Gastroesophageal sphincter (tissue), 4 donors: ENCODE measurements around the gene C4B. TPM values are rescaled to one million over a fixed set of nuclear protein-coding genes. Genes with fewer than 3 reads are reported as not detected.
A peak's percentile ranks its signal among the peaks of the same experiment; 100 is the strongest.
"Not testable (repeated sequence)": the region's sequence is repeated elsewhere in the genome, so short reads cannot be mapped to it uniquely, and the experiment has no call there.

Experiments used
- ATAC-seq: fragments of 150-250 bp; one replicate; pipeline ENCODE4 v1.9.1; 2016; ENCODE audit warnings: mild to moderate bottlenecking, moderate library complexity
- H3K27ac ChIP-seq, 4 donors: fragments of 200-600 bp; sonication (generic) in 3 of 4; 1 replicate in 3 of 4; 2 replicates in 1 of 4; pipeline ENCODE4 v1.5.1; 2016 to 2019
- H3K27me3 ChIP-seq: fragments of 200-600 bp; sonication (generic); one replicate; pipeline ENCODE4 v1.5.1; 2019
- H3K36me3 ChIP-seq, 2 donors: fragments of 200-600 bp; sonication (generic); one replicate each; pipeline ENCODE4 v1.5.1; 2019; ENCODE audit warnings: control low read depth in 1 of 2
- H3K4me1 ChIP-seq, 3 donors: fragments of 200-600 bp; sonication (generic); 1 replicate in 2 of 3; 2 replicates in 1 of 3; pipeline ENCODE4 v1.5.1; 2016 to 2019; ENCODE audit warnings: control low read depth in 2 of 3
- H3K4me3 ChIP-seq, 2 donors: fragments of 200-600 bp; sonication (generic); one replicate each; pipeline ENCODE4 v1.5.1; 2019; ENCODE audit warnings: mild to moderate bottlenecking in 1 of 2, moderate library complexity in 1 of 2
- H3K9me3 ChIP-seq, 3 donors: fragments of 200-600 bp; sonication (generic); one replicate each; pipeline ENCODE4 v1.5.1; 2017 to 2019; ENCODE audit warnings: control low read depth in 2 of 3
- WGBS, 2 donors: methylation state at CpG; one replicate each; pipeline ENCODE4 v1.1.5; 2018; ENCODE audit warnings: low coverage in 1 of 2; 5-methylcytosine and 5-hydroxymethylcytosine counted together
- total RNA-seq, 4 donors: library from RNA; depleted of rRNA; stranded (reverse); fragments of >200 nt; gene quantifications; one replicate each; pipeline ENCODE4 v1.1.0, GENCODE V29; 2016

Gene C4B
- total RNA-seq, 4 donors from 2014 or later = 45.6 to 259 (median 82.1) TPM

DNA sequence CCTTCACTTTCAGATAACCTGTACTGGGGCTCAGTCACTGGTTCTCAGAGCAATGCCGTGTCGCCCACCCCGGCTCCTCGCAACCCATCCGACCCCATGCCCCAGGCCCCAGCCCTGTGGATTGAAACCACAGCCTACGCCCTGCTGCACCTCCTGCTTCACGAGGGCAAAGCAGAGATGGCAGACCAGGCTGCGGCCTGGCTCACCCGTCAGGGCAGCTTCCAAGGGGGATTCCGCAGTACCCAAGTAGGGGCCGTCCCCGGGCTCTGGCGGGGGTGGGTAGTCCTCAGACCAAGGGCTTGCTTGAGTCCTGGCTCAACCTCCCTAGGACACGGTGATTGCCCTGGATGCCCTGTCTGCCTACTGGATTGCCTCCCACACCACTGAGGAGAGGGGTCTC is 15.0 kb downstream of the C4B start:
- not testable (repeated sequence) for H3K27me3 ChIP-seq, H3K36me3 ChIP-seq, H3K4me3 ChIP-seq, H3K27ac ChIP-seq, ATAC-seq, H3K9me3 ChIP-seq, H3K4me1 ChIP-seq
- WGBS, 2 donors = no CpG with 5 or more reads among the region's 14 CpGs

DNA sequence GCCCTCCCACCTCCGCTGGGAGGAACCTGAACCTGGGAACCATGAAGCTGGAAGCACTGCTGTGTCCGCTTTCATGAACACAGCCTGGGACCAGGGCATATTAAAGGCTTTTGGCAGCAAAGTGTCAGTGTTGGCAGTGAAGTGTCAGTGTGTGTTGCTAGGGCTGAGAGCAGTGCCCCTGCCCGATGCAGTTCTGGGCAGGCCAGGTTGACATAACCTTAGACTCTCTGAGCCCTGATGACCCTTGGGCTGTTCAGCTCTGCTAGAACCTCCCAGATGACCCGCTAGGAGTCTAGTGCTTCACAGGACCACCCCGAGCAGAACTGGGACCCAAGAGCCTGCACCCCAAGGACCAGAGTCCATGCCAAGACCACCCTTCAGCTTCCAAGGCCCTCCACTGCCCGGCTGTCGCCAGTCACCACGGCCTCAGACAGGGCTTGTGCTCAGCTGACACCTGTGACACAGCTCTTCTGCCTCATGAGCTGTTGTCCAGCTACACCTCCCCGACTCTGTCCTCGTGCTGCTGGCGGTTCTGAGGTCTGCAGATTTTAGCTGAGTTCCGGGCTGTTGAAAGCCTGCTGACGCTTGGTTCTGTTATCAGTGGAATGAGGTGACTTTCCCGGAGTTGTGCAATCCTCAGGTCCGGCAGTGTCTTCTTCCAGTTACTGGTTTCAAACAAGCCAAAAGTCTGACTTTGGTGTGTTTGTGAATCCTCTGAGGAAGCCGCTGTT is 20.9 kb downstream of the C4B start:
- not testable (repeated sequence) for H3K9me3 ChIP-seq, H3K27ac ChIP-seq, H3K36me3 ChIP-seq, H3K4me3 ChIP-seq, H3K27me3 ChIP-seq, H3K4me1 ChIP-seq
- peak; percentile 58 for ATAC-seq
- WGBS, 2 donors = no CpG with 5 or more reads among the region's 16 CpGs

DNA sequence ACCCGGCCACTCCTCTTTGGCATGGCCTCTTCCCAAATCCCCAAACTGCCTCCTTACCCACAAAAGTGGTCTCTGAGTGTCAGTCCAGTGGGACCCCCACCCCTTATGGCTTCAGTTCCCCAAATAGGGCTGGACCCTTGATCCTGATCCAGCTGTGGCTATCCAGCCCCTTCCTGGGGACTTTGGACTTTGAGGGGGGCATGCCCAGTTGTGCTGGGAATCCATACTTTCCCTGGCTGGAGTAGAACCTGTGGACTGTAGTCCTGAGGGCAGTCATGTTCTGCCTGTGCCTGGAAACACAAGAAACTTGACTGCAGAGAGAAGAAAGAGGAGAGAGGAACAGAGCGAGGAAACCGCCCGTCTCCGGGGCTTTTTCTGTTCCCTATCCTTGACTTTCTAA is 22.5 kb downstream of the C4B start:
- WGBS, 2 donors = 20 to 61% methylated on average over 2 to 4 of the region's 5 CpGs

DNA sequence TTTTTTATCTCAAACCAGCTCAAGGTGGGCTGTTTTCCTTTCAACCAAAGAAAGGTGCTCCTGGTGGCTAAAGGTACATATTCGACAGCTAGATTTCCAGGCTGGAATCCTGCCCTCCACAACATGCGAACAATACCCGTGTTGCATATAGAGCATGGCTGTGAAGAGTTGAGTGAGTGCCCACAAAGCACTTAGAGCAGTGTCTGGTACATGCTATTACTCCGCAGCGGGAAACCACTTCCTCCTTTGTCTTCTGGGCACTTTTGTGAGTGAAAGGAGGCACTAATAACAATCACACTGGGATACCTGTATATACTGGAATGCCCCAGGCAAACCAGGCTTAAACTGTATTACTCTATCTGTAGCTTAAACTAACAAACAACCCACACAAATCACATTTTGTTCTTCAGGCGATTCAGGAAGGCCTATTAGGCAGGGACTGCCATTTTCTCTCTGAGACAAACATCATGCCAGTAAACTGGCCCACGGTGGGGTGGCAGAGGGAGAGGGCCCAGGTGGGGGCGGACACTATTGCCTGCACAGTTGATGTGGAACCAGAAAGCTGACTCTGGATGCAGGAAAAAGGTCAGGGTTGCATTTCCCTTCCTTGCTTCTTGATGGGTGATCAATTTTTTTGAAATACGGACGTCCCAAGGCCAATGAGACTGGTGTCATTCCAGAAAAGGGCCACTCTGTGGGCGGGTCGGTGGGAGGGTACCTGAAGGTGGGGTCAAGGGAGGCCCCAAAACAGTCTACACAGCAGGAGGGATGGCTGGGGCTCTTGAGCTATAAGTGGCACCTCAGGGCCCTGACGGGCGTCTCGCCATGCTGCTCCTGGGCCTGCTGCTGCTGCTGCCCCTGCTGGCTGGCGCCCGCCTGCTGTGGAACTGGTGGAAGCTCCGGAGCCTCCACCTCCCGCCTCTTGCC is 23.3 kb downstream of the C4B start, which contains the start of gene CYP21A2:
TSS of gene CYP21A2 (plus strand) at position 818 of the 927 bp plus-strand sequence. CDS start at position 826, 8 bp downstream.
- H3K4me3 ChIP-seq, H3K27ac ChIP-seq, H3K9me3 ChIP-seq, H3K36me3 ChIP-seq, ATAC-seq, H3K4me1 ChIP-seq, H3K27me3 ChIP-seq: not testable (repeated sequence)
- WGBS, 2 donors = 67% methylated on average over 3 of the region's 19 CpGs; no CpG with 5 or more reads in 1 of the 2 donors

More for the DNA sequence above, 22.5 kb downstream of the C4B start:
- H3K9me3 ChIP-seq, ATAC-seq, H3K4me1 ChIP-seq, H3K27me3 ChIP-seq, H3K36me3 ChIP-seq, H3K4me3 ChIP-seq, H3K27ac ChIP-seq: not testable (repeated sequence)

DNA sequence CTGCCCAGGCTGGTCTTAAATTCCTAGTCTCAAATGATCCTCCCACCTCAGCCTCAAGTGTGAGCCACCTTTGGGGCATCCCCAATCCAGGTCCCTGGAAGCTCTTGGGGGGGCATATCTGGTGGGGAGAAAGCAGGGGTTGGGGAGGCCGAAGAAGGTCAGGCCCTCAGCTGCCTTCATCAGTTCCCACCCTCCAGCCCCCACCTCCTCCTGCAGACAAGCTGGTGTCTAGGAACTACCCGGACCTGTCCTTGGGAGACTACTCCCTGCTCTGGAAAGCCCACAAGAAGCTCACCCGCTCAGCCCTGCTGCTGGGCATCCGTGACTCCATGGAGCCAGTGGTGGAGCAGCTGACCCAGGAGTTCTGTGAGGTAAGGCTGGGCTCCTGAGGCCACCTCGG is 24.3 kb downstream of the C4B start:
- WGBS, 2 donors = 82% methylated on average over 2 of the region's 5 CpGs; no CpG with 5 or more reads in 1 of the 2 donors

DNA sequence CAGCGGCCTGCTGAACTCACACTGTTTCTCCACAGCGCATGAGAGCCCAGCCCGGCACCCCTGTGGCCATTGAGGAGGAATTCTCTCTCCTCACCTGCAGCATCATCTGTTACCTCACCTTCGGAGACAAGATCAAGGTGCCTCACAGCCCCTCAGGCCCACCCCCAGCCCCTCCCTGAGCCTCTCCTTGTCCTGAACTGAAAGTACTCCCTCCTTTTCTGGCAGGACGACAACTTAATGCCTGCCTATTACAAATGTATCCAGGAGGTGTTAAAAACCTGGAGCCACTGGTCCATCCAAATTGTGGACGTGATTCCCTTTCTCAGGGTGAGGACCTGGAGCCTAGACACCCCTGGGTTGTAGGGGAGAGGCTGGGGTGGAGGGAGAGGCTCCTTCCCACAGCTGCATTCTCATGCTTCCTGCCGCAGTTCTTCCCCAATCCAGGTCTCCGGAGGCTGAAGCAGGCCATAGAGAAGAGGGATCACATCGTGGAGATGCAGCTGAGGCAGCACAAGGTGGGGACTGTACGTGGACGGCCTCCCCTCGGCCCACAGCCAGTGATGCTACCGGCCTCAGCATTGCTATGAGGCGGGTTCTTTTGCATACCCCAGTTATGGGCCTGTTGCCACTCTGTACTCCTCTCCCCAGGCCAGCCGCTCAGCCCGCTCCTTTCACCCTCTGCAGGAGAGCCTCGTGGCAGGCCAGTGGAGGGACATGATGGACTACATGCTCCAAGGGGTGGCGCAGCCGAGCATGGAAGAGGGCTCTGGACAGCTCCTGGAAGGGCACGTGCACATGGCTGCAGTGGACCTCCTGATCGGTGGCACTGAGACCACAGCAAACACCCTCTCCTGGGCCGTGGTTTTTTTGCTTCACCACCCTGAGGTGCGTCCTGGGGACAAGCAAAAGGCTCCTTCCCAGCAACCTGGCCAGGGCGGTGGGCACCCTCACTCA is 25.0 kb downstream of the C4B start:
- H3K9me3 ChIP-seq, H3K27ac ChIP-seq, H3K27me3 ChIP-seq, H3K36me3 ChIP-seq, H3K4me3 ChIP-seq, H3K4me1 ChIP-seq, ATAC-seq: not testable (repeated sequence)
- 69% methylated on average over 2 of the region's 24 CpGs; no CpG with 5 or more reads in 1 of the 2 donors for WGBS, 2 donors

More for the DNA sequence above, 24.3 kb downstream of the C4B start:
- H3K27ac ChIP-seq, H3K4me3 ChIP-seq, H3K36me3 ChIP-seq, ATAC-seq, H3K9me3 ChIP-seq, H3K27me3 ChIP-seq, H3K4me1 ChIP-seq: not testable (repeated sequence)

DNA sequence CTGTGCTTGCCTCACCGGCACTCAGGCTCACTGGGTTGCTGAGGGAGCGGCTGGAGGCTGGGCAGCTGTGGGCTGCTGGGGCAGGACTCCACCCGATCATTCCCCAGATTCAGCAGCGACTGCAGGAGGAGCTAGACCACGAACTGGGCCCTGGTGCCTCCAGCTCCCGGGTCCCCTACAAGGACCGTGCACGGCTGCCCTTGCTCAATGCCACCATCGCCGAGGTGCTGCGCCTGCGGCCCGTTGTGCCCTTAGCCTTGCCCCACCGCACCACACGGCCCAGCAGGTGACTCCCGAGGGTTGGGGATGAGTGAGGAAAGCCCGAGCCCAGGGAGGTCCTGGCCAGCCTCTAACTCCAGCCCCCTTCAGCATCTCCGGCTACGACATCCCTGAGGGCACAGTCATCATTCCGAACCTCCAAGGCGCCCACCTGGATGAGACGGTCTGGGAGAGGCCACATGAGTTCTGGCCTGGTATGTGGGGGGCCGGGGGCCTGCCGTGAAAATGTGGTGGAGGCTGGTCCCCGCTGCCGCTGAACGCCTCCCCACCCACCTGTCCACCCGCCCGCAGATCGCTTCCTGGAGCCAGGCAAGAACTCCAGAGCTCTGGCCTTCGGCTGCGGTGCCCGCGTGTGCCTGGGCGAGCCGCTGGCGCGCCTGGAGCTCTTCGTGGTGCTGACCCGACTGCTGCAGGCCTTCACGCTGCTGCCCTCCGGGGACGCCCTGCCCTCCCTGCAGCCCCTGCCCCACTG is 25.9 kb downstream of the C4B start:
- not testable (repeated sequence) for H3K9me3 ChIP-seq, H3K27me3 ChIP-seq, H3K27ac ChIP-seq, H3K36me3 ChIP-seq, ATAC-seq, H3K4me1 ChIP-seq, H3K4me3 ChIP-seq
- WGBS, 2 donors = no CpG with 5 or more reads among the region's 43 CpGs

DNA sequence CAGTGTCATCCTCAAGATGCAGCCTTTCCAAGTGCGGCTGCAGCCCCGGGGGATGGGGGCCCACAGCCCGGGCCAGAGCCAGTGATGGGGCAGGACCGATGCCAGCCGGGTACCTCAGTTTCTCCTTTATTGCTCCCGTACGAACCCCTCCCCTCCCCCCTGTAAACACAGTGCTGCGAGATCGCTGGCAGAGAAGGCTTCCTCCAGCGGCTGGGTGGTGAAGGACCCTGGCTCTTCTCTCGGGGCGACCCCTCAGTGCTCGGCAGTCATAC is 26.4 kb downstream of the C4B start:
- H3K36me3 ChIP-seq, ATAC-seq, H3K27me3 ChIP-seq, H3K4me3 ChIP-seq, H3K9me3 ChIP-seq, H3K27ac ChIP-seq, H3K4me1 ChIP-seq: not testable (repeated sequence)
- no CpG with 5 or more reads among the region's 13 CpGs for WGBS, 2 donors

DNA sequence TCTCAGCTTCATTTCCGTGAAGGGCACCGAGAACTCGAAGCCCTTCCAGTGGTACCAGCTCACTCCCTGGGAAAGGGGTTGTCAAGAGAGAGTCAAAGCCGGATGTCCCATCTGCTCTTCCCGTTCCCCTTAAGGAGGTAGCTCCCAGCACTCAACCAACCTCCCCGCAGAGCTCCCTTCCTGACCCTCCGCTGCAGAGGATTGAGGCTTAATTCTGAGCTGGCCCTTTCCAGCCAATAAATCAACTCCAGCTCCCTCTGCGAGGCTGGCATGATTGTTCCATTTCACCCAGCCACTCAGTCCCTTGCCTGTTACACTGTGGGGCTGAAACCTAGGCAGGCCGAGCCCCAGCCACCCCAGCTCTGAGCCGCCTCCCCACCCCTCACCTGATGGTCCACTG is 26.8 kb downstream of the C4B start:
- H3K4me3 ChIP-seq, H3K4me1 ChIP-seq, H3K27ac ChIP-seq, H3K9me3 ChIP-seq, ATAC-seq, H3K36me3 ChIP-seq, H3K27me3 ChIP-seq: not testable (repeated sequence)
- whole genome bisulfite sequencing, 2 donors = 74% methylated on average over 3 of the region's 10 CpGs; no CpG with 5 or more reads in 1 of the 2 donors

DNA sequence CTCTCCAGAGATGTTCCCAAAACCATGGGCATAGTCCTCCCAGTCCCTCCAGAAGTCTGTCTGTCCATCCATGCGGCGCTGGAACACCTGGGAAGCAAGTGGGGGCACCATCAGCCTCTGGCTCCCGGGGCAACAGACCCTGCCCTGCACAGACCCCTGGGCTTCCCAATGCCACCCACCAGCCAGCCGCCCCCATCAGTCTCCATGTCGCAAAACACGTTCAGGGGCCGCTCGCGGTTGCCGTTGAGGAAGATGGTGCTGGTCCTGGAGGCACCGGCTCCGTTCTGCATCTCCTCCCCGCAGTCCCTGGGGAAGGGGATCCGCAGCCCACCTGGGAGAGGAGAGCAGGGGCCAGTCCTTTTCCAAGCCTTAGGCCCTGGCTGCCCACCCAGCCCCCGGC is 27.7 kb downstream of the C4B start:
- H3K27me3 ChIP-seq, H3K9me3 ChIP-seq, ATAC-seq, H3K36me3 ChIP-seq, H3K27ac ChIP-seq, H3K4me3 ChIP-seq: not testable (repeated sequence)
- WGBS, 2 donors = 100% methylated on average over 3 of the region's 15 CpGs; no CpG with 5 or more reads in 1 of the 2 donors
- peaks cover 0 to 16% (median 12%) of the 10 kb centered on the region in 3 donors for H3K4me1 ChIP-seq

DNA sequence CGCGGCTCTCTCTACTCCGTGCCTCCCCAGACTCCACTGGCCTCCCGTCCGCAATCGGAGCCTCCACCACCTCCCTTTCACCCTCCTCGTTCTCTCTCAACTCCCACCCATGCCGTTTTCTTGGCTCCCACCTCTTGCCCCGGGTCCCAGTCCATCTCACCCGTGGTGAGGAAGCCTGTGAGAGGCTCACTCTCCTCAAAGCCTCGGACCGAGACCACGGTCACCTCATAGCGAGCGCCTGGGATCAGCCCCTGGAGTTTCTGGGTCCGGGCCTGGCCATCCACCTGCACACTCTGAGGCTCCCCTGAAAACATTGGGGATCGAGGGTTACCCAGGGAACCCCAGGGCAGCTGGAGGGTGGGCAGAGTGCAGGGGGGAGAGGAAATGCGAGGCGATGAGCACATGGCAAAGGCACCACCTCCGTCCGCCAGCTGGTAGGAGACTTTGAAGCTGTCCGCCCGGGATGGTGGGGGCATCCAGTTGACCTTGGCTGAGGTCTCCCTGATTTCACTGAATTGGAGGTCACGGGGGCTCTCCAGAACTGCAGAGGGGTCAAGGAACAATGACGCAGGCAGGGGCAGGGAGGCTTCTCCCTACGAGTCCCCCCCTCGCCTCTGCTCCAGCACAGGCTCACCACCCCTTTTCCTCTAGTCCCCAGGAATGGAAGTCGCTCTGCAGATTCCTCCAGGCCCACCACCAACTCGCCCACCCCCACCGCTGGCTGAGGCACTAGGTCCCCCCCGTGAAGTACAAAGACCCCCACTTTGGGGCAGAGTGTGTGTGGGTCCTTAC is 29.2 kb downstream of the C4B start:
- not testable (repeated sequence) for H3K4me3 ChIP-seq, ATAC-seq, H3K36me3 ChIP-seq, H3K9me3 ChIP-seq, H3K27ac ChIP-seq, H3K27me3 ChIP-seq
- H3K4me1 ChIP-seq = peaks cover 0 to 31% (median 24%) of the 10 kb centered on the region in 3 donors
- no CpG with 5 or more reads among the region's 31 CpGs for WGBS, 2 donors

DNA sequence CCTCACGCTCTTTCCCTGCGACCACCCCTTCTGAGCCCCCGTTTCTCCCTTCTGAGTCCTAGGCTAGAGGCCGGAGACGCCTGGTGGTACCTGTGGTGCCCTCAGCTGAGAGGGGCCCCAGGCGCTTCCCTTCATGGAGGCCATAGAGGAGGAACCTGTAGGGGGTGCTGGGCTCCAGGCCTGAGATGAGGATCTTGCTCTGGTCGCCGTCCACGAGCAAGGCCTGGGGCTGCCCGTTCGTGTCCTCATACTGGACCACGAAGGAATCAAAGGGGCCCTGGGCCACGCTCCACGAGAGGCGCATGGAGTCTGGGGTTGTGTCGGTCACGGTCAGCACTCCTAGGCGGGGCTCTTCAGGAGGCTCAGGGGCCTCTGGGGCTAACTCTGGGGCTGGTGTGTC is 30.3 kb downstream of the C4B start:
- H3K27me3 ChIP-seq, H3K9me3 ChIP-seq, H3K27ac ChIP-seq, ATAC-seq, H3K4me3 ChIP-seq, H3K36me3 ChIP-seq: not testable (repeated sequence)
- WGBS, 2 donors = no CpG with 5 or more reads among the region's 18 CpGs
- peaks cover 0 to 42% (median 24%) of the 10 kb centered on the region in 3 donors for H3K4me1 ChIP-seq
